ENCODE measurements around the gene KNDC1. TPM values are rescaled to one million over a fixed set of nuclear protein-coding genes. Genes with fewer than 3 reads are reported as not detected.
A peak's percentile ranks its signal among the peaks of the same experiment; 100 is the strongest.
"Not testable (repeated sequence)": the region's sequence is repeated elsewhere in the genome, so short reads cannot be mapped to it uniquely, and the experiment has no call there.

Gene KNDC1
- total RNA-seq, 1 experiment from 2014 or later: 1.1 TPM

GRCh38 chr10:133254421-133255120 is 94.6 kb downstream of the KNDC1 start:
- in situ Hi-C loops (cut with HindIII; ENCODE audit: low pct_unique_long_range_greater_than_20kb, low sequenced_read_pairs): no loop called here
- no peak for DNase-seq (ENCODE audit: low read depth)

DNA sequence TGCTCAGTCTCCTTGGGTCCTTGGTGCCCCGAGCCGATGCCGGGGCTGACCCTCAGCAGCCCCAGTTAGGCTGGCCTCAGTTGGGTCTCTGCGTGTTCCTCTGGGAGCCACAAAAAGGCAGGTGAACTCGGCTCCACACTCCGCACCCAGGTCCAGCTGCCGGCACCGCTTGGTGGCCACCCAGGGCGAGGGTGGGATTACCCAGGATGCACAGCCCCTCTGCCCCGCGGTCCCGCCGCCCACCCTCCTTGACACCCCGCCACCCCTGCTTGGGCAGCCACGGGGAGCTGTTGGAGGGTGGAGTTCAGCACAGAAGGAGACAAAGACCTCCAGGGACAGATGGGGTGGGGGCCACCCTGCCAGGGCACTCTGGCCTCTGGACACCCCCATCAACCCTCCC is 95.3 kb downstream of the KNDC1 start:
- in situ Hi-C loops (cut with HindIII; ENCODE audit: low pct_unique_long_range_greater_than_20kb, low sequenced_read_pairs): no loop called here

GRCh38 chr10:133257489-133258065 is 97.6 kb downstream of the KNDC1 start:
- DNase-seq (ENCODE audit: low read depth): peak; percentile 60
- in situ Hi-C loops (cut with HindIII; ENCODE audit: low pct_unique_long_range_greater_than_20kb, low sequenced_read_pairs): no loop called here

More for the DNA sequence above, 95.3 kb downstream of the KNDC1 start:
- DNase-seq (ENCODE audit: low read depth): no peak

GRCh38 chr10:133258066-133258817 is 98.2 kb downstream of the KNDC1 start:
- DNase-seq (ENCODE audit: low read depth): no peak
- in situ Hi-C loops (cut with HindIII; ENCODE audit: low pct_unique_long_range_greater_than_20kb, low sequenced_read_pairs): no loop called here

DNA sequence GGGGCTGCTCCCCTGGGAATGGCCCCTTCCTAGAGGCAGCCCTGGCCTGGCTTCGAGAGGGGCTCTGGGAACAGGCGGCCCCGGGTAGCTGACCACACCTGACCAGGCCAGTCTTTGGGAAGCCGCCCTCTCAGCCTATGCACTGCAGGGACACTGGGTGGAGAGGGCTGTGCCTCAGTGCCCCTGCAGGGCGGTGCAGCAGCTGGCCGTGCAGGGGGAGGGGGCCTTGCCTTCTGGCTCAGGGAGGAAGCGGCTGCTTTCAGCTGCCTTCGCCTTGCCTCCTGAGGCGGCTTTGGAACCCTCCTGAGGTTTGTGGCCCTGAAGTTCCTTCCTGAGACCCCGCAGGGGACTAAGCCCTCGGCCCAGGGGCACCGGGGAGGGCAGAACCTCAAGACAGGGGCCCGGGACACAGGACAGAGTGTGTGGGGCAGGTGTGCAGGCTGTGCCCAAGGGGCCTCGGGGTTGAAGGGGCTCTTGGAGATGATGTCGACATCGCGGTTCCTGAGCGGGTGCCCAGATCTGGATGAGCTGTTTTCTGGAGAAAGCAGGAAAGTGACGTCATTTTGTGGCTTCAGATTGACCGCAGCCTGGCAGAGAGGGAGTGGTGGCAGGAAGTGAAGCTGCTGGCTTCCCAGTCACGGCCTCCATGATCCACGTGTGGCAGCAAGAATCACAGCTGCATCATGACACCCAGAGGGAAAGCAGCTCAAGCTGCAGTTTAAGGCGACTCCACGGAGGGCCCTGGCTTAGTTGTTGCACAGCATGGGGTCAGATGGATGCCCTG is 99.0 kb downstream of the KNDC1 start:
- in situ Hi-C loops (cut with HindIII; ENCODE audit: low pct_unique_long_range_greater_than_20kb, low sequenced_read_pairs): no loop called here
- peak; percentile 85 for DNase-seq (ENCODE audit: low read depth)

DNA sequence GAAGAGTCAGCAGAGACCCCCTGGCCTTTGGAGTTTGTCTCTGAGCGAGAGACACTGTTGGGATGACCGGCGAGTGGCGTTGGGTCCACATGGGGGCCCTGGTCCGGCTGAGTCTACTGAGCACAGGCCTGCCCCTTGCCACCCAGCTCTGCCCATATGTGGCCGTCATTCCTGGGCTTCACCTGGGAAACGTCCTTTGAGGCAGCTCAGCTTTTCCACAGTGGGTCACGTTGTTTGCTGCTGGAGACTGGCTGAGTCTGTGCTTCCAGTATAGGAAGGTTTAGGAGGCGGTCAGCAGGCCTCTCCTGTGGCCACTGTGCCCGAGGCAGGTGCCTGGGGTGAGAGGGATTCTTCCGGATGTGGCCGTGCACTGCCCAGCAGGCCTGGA is 99.6 kb downstream of the KNDC1 start:
- in situ Hi-C loops (cut with HindIII; ENCODE audit: low pct_unique_long_range_greater_than_20kb, low sequenced_read_pairs): no loop called here
- DNase-seq (ENCODE audit: low read depth): no peak

- DNase-seq (ENCODE audit: low read depth): peak; percentile 64
- in situ Hi-C loops (cut with HindIII; ENCODE audit: low pct_unique_long_range_greater_than_20kb, low sequenced_read_pairs): no loop called here
Measured at GRCh38 chr10:133260895-133261725, 101.1 kb downstream of the KNDC1 start.

DNA sequence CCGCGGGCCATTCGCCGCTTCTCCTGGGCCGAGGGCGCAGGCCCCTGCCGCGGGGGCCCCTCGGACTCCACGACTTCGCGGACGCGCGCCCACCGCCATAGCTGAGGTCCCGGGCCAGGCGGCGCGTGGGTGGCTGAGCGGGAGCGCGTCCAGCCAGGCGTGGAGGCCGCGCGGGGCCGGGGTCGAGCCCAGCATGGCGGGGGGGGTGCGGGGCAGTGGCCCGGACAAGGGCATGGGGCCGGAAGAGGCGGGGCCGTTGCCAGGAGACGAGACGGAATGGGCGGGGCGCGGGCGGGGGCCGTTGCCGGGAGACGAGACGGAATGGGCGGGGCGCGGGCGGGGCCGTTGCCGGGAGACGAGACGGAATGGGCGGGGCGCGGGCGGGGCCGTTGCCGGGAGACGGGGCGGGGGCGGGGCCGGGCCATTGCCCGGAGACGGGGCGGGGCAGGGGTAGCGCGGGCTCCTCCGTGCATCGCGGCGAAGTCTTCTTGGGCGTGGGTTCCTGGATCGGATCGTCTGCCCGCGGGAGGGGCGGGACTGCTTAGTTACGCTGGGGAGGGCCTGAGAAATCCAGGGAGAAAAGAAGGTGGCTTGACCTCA is 101.8 kb downstream of the KNDC1 start:
- peak; percentile 21 for DNase-seq (ENCODE audit: low read depth)

GRCh38 chr10:133262696-133263095 is 102.7 kb downstream of the KNDC1 start:
- in situ Hi-C loops (cut with HindIII; ENCODE audit: low pct_unique_long_range_greater_than_20kb, low sequenced_read_pairs): no loop called here
- no peak for DNase-seq (ENCODE audit: low read depth)

More for the DNA sequence above, 101.8 kb downstream of the KNDC1 start:
- in situ Hi-C loops (cut with HindIII; ENCODE audit: low pct_unique_long_range_greater_than_20kb, low sequenced_read_pairs): no loop called here

DNA sequence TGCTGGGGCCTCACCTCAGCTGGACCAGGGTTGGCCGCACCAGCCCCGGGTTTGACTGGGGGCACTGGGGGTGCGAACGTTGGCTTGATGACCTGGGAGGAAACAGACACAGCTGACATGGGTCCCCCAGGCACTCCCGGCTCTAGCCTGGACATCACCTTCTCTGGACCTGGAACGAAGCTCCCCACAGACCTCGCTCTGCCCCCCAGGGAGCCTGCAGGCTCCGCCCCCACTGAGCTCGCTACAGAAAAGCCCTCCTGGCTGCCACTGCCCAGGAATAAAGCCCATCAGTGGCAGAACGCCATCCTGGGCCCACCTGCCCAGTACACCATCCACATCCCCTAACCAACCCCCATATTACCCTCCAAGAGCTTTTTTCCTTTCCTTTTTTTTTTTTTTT is 103.7 kb downstream of the KNDC1 start:
- no peak for DNase-seq (ENCODE audit: low read depth)
- in situ Hi-C loops (cut with HindIII; ENCODE audit: low pct_unique_long_range_greater_than_20kb, low sequenced_read_pairs): no loop called here

GRCh38 chr10:133264461-133264860 is 104.4 kb downstream of the KNDC1 start:
- no peak for DNase-seq (ENCODE audit: low read depth)
- in situ Hi-C loops (cut with HindIII; ENCODE audit: low pct_unique_long_range_greater_than_20kb, low sequenced_read_pairs): no loop called here

- in situ Hi-C loops (cut with HindIII; ENCODE audit: low pct_unique_long_range_greater_than_20kb, low sequenced_read_pairs); DNase-seq (ENCODE audit: low read depth): not testable (repeated sequence)
Measured at GRCh38 chr10:133265052-133265451, 105.0 kb downstream of the KNDC1 start.

GRCh38 chr10:133266056-133266795 is 106.2 kb downstream of the KNDC1 start:
- DNase-seq (ENCODE audit: low read depth): no peak
- in situ Hi-C loops (cut with HindIII; ENCODE audit: low pct_unique_long_range_greater_than_20kb, low sequenced_read_pairs): no loop called here

DNA sequence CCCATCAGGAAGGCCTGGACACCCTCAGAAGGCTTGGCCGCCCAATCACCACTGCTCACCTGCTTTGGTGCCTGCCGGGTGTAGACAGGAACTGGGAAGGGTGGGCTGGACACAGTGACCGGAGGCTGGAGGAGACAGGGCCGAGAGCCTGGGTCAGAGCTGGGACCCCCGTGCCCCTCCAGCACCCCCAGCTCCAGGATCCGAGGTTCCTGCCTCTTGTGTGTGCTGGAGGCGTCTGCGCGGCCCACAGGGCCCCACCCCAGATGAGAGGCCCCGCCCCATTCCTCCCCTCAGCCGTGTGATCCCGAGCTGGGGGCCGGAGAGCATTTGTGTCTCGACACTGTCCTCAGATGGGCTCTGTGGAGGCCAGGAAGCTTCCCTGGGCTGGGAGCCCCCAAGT is 107.3 kb downstream of the KNDC1 start:
- in situ Hi-C loops (cut with HindIII; ENCODE audit: low pct_unique_long_range_greater_than_20kb, low sequenced_read_pairs): no loop called here
- no peak for DNase-seq (ENCODE audit: low read depth)

GRCh38 chr10:133267829-133268228 is 107.8 kb downstream of the KNDC1 start:
- in situ Hi-C loops (cut with HindIII; ENCODE audit: low pct_unique_long_range_greater_than_20kb, low sequenced_read_pairs): no loop called here
- DNase-seq (ENCODE audit: low read depth): no peak

- DNase-seq (ENCODE audit: low read depth): no peak
- in situ Hi-C loops (cut with HindIII; ENCODE audit: low pct_unique_long_range_greater_than_20kb, low sequenced_read_pairs): no loop called here
Measured at GRCh38 chr10:133268532-133268931, 108.5 kb downstream of the KNDC1 start.

DNA sequence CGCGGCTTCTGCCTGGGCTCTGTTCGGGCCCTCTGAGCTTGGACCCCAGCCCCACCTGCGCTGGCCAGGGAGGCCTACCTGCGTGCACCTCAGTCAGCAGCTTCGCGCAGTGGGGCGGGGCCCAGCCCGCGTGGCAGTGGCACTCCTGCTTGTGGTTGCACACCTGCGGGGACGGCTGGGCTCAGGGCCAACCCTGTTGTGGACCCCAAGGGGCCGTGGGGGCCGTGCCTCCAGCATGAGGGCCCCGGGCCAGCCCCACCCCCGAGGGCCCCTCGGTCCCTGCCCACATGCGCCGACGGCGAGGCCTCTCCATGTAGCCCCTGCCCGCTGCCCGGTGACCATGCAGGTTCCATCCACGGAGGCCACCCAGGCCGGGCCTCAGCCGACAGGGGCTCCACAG is 109.3 kb downstream of the KNDC1 start:
- in situ Hi-C loops (cut with HindIII; ENCODE audit: low pct_unique_long_range_greater_than_20kb, low sequenced_read_pairs): no loop called here
- no peak for DNase-seq (ENCODE audit: low read depth)
